Stimulated activated CD8-positive, alpha-beta memory T cell treated with anti-CD3 and anti-CD28 coated beads, Interleukin-15, amount 100 ng/mL, for 24 hours (primary cell): Measurements from ENCODE around the gene CRELD2.
A peak's percentile ranks its signal among the peaks of the same experiment; 100 is the strongest.

Experiments
- DNase-seq: peaks from one replicate; pipeline ENCODE4 v3.0.0-alpha.2; 2020; ENCODE audit warnings: low read depth

Gene CRELD2

DNA sequence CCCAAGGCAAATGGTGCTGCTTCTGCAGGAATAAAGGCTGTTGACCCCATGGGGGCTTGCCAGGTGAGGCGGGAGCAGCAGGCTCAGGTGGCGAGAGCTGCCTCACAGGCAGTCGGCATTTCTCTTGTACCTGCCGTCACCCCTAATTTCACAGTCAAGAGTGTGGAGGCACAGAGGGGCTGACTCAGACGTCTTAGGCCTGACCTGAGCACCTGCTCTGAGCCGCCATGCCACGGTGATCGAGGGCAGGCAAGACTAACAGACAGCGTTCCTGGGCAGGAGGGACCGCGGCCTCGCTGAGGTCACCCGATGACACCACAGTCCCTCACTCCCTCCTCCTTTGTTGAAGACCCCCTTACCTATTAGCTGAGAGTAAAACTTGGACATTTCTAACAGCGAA, 5.4 kb upstream of the CRELD2 start:
- DNase-seq: no peak

DNA sequence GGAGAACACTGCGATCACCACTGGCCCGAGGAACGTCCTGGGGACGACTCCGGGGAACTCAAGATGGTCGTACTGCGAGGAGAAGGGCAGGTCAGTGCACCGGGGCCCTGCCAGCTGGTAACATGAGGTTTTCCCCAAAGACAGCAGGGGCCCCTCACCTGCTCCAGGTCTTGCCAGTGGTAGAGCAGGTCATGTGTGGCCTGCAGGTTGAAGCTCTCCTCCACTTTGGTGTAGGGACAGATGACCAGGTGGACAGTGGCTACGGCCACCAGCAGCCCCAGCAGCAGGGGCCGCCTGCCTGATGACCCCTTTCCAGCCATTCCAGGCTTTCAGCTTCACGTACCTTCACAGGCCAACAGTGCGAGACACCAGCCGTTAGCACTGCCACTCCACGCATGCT, 5.0 kb upstream of the CRELD2 start:
- DNase-seq: no peak

DNA sequence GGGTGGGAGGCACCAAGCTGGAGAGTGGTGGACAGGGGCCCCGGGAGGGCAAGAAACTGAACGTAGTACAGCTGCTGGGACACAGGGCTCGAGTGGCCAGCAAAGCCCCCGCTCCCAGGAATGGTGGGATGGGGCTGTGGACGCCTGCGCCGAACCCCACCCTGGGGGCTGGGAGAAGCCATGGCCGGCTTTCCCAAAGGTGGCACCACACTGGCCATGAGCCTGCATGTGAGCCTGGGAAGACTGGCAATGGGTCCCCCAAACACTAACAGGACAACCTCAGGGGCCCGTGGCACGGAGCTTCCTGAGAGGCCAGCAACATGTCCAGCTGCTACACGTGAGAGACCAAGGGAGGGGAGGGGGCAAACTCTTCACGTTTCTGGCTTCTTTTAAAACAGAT, 4.2 kb upstream of the CRELD2 start:
- no peak for DNase-seq

DNA sequence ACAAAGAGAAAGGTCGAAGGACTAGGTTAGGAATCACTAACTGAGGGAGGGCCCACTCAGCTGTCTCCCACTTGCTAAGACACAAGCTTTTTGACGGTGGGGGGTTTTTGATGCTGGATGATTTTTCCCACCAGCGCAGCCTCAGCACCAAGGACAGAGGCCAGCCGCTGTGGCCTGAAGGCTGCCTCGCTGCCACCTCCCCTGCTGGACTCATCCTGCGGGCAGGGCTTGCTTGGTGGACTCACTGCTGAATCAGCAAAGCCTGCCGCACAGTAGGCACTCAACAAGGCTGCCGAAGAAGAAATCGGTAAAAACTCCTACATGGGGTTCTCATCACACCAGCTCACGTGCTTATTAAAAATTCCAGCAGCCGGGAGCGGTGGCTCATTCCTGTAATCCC, 2.8 kb upstream of the CRELD2 start:
- DNase-seq: no peak

DNA sequence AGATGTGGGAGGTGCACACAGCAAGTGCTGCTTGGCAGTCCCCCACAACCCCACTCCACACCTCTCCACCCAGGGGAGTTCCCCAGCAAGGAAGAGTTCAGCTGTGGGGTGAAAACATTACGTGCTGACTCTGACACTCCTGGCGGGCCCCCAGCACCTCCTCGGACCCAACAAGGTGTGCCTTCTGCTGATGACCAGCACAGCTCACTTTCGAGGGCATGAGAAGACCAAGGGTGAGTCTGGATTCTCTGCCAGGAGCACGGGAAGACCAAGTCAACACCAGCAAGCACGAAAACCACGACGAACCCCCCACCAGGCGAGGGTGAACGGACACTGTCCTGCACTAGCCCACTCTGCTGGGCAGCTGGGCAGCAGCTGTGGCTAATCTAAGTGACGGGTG, 1.6 kb upstream of the CRELD2 start:
- DNase-seq: no peak

DNA sequence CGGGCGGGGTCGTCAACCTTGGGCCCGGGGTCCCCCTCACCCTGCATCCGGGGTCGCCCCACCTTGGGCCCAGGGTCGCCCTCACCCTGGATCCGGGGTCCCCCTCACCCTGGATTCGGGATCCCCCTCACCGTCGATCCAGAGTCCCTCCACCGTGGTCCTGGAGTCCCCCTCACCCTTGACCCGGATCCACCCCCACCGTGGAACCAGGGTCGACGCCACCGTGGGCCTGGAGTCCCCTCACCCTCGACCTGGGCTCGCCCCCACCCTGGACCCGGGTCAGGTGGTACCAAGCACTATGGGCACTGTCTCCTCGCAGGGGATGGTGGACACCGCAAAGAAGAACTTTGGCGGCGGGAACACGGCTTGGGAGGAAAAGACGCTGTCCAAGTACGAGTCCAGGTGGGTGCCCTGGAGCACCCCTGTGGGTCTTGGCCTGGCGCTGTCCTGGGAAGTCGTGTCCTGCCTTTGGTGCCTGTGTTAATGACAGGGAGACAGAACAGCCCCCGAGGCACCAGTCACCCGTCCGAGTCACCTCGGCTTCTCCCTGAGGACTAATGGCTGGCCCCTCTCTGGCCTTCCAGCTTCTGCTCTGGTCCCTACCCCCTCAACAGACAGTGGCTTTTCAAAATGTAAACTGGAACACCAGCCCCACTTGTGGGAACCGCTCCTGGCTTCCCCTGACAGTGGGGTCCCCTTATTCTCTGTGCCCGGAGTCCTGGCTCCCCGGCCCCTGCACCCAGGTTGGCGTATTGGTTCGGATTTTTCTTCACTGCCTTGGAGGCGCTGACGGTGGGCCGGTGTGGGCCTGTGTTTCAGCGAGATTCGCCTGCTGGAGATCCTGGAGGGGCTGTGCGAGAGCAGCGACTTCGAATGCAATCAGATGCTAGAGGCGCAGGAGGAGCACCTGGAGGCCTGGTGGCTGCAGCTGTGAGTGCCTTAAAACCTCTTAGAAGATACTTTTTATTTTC, 762 bp downstream of the CRELD2 start:
- no peak for DNase-seq

DNA sequence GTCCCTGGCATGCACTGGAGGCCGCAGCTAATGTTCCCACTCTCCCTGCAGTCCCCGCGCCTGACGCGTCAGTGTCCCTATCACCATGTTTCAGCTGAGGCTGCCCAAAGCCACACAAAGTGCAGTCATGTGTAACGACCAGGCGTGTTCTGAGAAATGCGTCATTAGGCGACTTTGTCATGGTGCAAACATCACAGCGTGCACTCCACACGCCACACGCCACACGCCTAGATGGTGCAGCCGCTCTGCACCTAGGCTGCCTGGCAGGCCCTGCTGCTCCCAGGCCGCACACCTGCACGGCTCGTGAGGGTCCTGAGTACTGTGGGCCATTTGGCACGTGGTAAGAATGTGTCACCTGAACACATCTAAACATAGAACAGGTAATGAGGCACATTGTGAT, 2.4 kb downstream of the CRELD2 start:
- DNase-seq: no peak

DNA sequence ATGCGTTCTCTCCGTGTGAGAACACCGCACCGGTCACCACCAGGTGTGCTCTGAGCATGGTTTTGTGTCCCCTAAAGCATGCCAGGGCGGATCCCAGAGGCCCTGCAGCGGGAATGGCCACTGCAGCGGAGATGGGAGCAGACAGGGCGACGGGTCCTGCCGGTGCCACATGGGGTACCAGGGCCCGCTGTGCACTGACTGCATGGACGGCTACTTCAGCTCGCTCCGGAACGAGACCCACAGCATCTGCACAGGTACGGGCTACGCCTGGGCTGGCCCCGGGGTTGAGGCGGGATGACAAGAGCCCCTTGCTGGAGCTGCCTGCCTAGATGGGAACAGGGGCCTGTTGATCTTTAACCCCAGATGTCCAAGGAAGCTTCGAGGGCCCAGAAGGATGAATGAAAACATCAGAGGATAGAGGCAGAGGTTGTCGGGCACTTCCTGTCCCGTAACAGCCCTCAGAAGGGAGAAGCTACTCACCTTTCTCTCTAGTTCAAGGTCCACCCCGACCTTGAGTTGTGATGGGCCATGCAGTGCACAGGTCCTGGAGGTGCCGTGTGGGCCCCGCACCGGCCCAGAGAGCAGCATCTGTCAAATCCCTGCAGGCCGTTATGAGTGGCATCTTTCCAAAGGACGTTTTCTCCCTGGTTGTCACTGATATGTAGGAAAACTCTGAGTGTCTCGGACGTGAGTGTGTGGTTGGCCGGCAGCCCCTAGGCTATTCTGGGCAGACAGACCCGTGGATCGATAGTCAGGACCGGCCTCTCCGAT, 3.3 kb downstream of the CRELD2 start:
- no peak for DNase-seq

DNA sequence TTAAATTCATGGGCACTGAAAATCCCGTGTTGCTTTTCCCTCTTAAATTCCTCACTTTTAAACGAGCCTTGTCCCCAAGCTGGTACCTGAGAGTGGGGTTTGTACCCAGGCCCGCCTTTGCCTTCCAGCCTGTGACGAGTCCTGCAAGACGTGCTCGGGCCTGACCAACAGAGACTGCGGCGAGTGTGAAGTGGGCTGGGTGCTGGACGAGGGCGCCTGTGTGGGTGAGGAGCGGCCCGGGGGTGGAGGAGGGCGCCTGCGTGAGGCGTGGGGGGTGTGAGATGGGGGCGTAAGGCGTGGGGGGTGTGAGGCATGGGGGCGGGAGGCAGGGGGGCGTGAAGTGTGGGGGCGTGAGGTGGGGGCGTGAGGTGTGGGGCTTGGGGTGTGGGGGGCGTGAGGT, 4.0 kb downstream of the CRELD2 start:
- DNase-seq: no peak

DNA sequence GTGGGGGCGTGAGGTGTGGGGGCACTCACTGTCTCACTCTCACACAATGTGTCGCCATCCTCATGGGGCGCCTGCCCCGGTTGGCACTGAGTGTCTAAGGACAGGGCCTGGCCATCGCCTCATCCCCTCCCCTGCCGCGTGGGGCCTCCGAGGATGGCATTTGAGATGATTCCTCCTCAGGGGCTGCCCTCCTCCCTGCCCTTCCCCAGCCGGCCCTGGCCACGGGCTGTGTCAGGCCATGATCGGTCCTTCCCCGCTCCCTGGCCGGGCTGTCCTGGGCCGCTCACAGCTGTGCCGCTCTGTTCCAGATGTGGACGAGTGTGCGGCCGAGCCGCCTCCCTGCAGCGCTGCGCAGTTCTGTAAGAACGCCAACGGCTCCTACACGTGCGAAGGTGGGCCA, 4.5 kb downstream of the CRELD2 start:
- no peak for DNase-seq

DNA sequence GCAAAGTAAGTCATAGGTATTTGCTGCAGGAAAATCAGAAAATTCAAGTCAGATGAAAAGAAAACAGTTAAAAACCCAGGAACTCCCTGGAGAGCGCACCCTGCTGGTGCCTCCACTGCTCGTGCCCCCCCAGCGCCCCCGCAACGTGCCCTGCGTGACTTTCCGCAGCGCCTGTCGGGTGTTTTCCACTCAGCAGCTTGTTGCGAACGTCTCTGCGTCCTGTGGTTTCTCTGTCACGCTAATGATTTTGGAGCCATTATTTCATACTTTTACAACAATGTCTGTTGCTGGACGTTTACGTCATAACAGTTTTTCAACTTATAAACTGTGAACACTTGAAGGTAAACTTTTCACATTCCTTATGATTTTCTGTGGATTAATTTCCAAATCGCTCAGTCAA, 5.0 kb downstream of the CRELD2 start:
- no peak for DNase-seq

DNA sequence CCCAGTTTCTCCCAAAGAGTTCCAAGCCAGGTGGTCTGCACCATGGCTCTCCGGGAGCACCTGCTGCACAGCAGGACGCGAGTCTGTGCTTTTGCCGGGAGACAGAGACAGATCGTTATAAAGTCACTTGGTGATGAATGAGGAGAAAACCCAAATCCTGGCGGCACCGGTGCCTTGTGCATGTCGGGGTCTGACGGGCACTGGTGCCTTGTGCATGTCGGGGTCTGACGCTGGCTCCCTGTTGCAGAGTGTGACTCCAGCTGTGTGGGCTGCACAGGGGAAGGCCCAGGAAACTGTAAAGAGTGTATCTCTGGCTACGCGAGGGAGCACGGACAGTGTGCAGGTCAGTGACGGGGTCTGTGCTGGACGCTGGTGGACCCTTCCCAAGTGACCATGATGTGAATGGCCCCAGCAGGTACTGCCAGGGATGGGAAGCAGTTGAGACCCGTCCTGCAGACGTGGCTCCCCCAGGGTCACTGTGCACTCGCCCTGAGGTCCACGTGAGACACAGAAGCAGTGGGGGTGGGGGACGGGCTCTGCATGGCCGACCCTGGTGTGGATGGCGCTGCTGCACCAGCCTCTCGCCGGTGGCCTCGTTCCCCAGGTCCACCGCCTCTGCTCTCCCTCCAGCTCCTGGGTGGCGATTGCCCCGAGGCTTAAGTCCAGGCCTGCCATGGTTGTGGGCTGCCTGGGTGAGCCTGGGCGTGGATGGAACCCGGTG, 5.8 kb downstream of the CRELD2 start:
- DNase-seq: no peak

DNA sequence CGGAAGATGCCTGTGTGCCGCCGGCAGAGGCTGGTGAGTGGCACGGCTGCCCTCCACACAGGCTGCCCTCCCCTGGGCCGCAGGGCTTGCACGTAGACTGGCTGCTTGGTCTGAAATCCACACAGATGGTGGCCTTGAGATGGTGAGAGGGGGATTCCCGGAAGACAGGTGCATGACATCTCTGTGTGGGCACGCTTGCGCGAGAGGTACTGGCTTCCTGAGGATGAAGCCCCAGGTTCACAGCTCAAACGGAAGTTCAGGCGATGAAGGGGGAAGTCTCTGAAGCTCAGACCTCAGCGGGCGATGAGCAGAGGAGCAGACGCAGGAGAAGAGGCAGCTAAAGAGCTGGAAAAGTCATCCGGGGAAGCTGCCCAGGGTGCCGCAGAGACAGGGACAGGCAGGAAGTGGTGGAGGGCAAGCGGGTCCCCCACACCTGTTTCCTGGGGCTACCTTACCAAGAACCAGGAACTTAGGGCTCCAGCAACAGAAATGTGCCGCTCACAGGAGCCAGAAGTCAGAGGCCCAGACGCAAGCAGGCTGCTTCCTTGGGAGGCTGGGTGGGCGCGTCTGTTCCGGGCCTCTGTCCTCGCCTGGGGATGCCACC, 7.2 kb downstream of the CRELD2 start:
- no peak for DNase-seq

DNA sequence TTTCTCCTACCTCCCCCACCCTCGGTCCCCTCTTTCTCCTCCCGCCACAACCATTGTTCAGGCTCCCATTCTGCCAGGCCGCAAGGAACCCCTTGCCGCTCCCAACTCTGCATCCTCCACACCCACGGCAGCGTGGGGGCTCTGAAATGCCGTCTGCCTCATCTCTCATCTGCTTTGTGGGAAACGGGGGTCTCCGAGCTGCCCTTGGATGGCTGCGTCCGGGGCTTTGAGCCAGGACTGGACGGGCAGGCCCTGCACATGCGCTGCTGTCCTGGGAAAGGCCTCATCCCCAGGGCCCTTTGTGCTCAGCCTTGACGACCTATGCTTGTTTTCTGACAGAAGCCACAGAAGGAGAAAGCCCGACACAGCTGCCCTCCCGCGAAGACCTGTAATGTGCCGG, 8.5 kb downstream of the CRELD2 start:
- no peak for DNase-seq

DNA sequence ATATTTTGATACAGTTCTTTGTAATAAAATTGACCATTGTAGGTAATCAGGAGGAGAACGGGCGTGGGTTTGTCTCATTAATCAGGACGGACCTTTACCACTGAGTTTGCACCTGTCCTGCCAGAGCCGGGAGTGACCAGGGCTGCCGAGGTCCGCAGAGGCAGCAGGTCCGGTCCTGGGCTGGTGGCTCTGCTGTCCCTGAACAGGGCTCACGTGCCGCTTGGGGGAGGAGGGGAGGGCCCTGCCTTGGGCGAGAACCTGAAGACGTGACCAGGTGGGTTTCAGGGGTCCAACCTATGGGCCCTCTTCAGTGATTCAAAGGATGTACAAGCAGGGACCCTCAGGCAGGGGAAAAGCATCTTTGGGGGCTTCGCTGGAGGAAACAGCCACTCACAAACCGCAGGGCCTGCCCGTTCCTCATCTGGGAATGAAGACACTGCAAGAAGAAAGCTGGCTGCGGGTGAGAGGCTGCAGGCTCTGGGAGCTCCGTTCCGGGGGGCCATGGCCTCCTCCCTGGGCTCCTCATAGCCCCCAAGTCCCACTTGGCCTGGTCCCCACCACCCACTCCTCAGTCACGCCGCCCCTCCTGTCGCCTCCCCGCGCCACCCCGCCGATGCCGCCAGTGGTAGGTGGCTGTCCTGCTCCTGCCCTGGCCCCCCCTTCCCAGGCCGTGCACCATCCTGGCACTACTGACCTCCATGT, 9.2 kb downstream of the CRELD2 start:
- no peak for DNase-seq

DNA sequence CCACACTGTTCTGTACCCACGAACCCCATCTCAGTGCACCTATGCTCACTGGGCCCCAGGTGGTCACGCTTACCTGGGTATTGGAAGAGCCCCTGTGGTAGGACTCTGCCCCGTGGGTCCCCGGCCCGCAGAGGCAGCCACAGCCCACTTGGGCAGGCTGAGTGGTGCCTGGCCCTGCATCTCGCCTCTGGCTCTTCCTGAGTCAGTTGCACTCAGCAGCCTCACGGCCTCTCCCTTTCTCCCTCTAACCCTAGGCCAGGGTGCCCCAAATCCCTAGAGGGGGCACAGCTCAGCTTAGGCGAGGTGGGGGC, 9.7 kb downstream of the CRELD2 start:
- no peak for DNase-seq

DNA sequence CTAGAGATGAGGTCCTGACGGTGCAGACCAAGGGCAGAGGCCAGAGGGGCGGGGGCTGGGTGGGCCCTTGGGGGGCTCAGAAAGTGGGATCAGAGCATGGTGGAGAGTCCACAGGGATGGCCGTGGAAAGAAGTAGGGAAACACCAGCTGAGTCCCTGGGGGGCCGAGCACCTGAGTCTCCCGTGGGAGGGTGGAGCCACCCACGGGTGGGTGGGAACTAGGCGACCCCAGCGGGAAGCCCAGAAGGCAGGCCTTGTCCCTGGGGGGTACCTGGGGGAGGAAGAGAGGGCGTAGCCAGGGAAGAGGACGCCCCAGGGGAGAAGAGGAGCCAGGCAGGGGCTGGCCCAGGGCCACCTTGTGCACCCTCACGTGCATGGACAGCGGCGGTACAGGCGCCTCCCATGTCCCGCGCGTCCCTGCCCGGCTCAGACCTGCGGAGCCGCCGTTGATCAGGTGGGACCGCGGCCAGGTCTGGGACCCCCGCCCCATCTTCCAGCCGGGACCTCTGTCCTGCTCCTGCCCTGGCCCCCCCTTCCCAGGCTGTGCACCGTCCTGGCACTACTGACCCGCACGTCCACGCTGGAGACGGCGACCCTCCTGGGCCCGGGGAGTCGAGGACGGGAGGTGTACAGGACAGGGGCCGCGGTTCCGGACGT, 10.2 kb downstream of the CRELD2 start:
- no peak for DNase-seq

DNA sequence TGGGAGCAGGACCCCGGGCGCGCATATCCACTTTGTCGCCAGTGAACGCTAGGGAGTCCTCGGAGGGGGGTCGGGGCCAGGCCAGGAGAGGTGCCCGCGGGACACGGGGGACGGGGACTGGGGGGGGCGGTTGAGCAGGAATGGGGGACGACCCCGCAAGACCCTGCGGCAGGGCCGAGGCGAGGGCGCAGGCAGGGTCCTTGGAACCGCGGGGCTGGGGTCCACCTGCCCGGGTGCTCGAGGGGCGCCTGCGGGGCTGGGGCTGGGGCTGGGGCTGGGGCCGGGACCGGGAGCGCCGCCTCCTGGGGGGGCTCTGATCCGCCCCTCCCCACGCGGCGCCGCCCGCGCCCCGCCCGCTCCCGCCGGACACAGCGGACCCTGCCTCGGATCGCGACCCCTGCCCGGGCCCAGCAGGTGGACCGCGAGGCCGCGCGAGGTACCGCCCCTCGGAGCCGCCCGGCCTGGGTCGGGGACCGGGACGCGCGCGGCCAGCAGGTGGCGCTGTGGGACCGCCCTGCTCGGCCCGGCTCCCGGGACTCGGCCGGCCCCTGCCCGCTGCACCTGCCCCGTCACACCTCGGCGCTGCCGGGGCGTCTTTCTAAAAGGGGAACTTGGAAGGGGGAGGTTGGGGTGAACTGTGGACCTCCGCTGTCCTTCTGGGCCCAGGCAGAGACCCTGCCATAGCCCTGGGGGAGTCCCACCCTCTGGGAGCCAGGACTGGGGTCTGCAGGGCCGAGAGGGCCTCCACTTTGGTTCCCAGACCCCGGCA, 11.0 kb downstream of the CRELD2 start:
- peak; percentile 81 for DNase-seq

DNA sequence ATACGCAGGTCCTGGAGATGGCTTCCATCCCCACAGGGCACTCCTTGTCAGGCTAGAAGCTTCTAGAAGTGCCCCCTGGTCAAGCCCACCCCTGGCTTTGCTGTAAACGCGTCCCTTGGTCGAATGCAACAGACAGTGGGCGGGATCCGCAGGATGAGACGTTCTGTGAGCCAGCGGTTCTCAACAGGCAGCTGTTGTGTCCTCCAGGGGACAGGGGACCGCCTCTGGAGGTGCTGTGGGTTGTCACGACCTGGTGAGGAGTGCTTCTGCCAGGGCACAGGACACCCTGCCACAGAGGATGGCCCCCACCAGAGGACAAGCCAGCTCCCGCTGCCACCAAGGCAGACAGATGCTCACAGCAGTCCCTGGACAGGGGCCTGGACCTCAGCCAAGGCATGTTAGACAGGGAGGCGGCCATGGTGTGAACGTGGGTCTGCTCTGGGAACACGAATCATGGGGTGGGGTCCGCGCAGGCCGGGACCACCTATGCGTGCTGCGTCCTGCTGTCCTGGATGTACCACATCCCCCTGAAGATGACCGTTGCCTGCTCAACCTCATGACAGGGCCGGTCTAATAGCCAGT, 11.7 kb downstream of the CRELD2 start:
- DNase-seq: no peak
